Anterior cingulate cortex (tissue), 58 donors: ENCODE data around the gene OR4C5.
"Not testable (repeated sequence)": the region's sequence is repeated elsewhere in the genome, so short reads cannot be mapped to it uniquely, and the experiment has no call there.

Source experiments
- DNase-seq, 58 donors: peaks; one replicate each; lab custom pipeline; 2025; lab: John Stamatoyannopoulos, UW

Gene OR4C5

GRCh38 chr11:48366365-48366764 is at the start of gene OR4C5:
Gene OR4C5 (minus strand): TSS chr11:48366465. CDS start chr11:48366465, 0 bp downstream.
- no peak for DNase-seq

GRCh38 chr11:48384670-48385069 is 18.4 kb upstream of the OR4C5 start:
- DNase-seq: no peak

- DNase-seq: not testable (repeated sequence)
Observed at GRCh38 chr11:48384151-48384550, 17.9 kb upstream of the OR4C5 start.

GRCh38 chr11:48361289-48361688 is 5.0 kb downstream of the OR4C5 start:
- DNase-seq: not testable (repeated sequence)

- DNase-seq: no peak
Observed at GRCh38 chr11:48354677-48355076, 11.6 kb downstream of the OR4C5 start.

- DNase-seq: no peak
Observed at GRCh38 chr11:48354013-48354412, 12.3 kb downstream of the OR4C5 start.

- DNase-seq: not testable (repeated sequence)
Observed at GRCh38 chr11:48346286-48346685, 20.0 kb downstream of the OR4C5 start.

- not testable (repeated sequence) for DNase-seq
Observed at GRCh38 chr11:48342505-48342904, 23.8 kb downstream of the OR4C5 start.

- no peak for DNase-seq
Observed at GRCh38 chr11:48341466-48341865, 24.8 kb downstream of the OR4C5 start.

- DNase-seq: not testable (repeated sequence)
Observed at GRCh38 chr11:48324620-48325019, 41.6 kb downstream of the OR4C5 start, which contains the start of gene OR4C3. Gene OR4C3 (plus strand): TSS chr11:48324920. CDS start chr11:48325022, 102 bp downstream.

GRCh38 chr11:48319813-48320212 is 46.5 kb downstream of the OR4C5 start:
- DNase-seq: not testable (repeated sequence)
